Ovary (tissue), 3 donors: ENCODE results near the gene THEMIS2.

Source experiments
- CTCF ChIP-seq, 3 donors: fragments of 450-650 bp in 2 of 3; fragments of 200-600 bp in 1 of 3; IDR thresholded peaks; one replicate each; pipeline versions ENCODE4 v1.5.1 to v1.8.0; 2016 to 2022; ENCODE audit warnings: antibody characterized with exemption in 3 of 3, mild to moderate bottlenecking in 1 of 3
- POLR2A ChIP-seq: fragments of 450-650 bp; IDR thresholded peaks from one replicate; pipeline ENCODE4 v1.6.1; 2017; ENCODE audit warnings: antibody characterized with exemption, mild to moderate bottlenecking, moderate library complexity
- donor health status: DM: no; HTN: no; CAD: no.

- TF ChIP-seq CTCF (IDR thresholded peaks at IDR 0.05) = no peak
- no peak for TF ChIP-seq POLR2A
Measured at GRCh38 chr1:27855085-27855484, 17.3 kb upstream of the THEMIS2 start.
